A673 (cell line): ENCODE results near the gene NBAS. TPM values are rescaled to one million over a fixed set of nuclear protein-coding genes. Genes with fewer than 3 reads are reported as not detected.
"Not testable (repeated sequence)": the region's sequence is repeated elsewhere in the genome, so short reads cannot be mapped to it uniquely, and the experiment has no call there.

Source experiments
- BruUV-seq: library from RNA; stranded (reverse); fragments of 400-500 nt; replicated peaks from 2 replicates; lab custom pipeline; 2021; lab: Mats Ljungman, UMichigan
- CTCF ChIA-PET: fragments of 300-600 bp; sonication (Branson Sonifier 250); formaldehyde crosslinking; loops from one replicate; lab custom pipeline; 2022; ENCODE audit warnings: antibody characterized with exemption; lab: Charles Lee
- POLR2A ChIA-PET: fragments of 300-600 bp; sonication (Branson Sonifier 250); formaldehyde crosslinking; loops from one replicate; lab custom pipeline; 2022; ENCODE audit warnings: antibody characterized with exemption; ENCODE audit not compliant: low non-redundant PET; lab: Charles Lee
- DNase-seq: peaks from one replicate; pipeline ENCODE4 v3.0.0-alpha.2; 2015; ENCODE audit warnings: low spot score
- H3K27ac ChIP-seq: fragments of 200-600 bp; sonication (generic); 2 replicates; pipeline ENCODE4 v1.5.1; 2016; ENCODE audit warnings: mixed run types, low read depth, mild to moderate bottlenecking, mixed read lengths, antibody characterized with exemption, low read length; ENCODE audit not compliant: poor library complexity, severe bottlenecking
- H3K27me3 ChIP-seq: fragments of 200-600 bp; sonication (generic); replicated peaks from 2 replicates; pipeline ENCODE4 v1.6.1; 2017; ENCODE audit warnings: mixed run types, low read depth, mild to moderate bottlenecking, mixed read lengths, antibody characterized with exemption, low read length; ENCODE audit not compliant: insufficient read depth, poor library complexity
- H3K36me3 ChIP-seq: fragments of 200-600 bp; sonication (generic); 2 replicates; pipeline ENCODE4 v1.6.1; 2016; ENCODE audit warnings: mixed run types, mild to moderate bottlenecking, mixed read lengths, antibody characterized with exemption, low read length; ENCODE audit not compliant: insufficient read depth, poor library complexity, severe bottlenecking
- H3K4me1 ChIP-seq: fragments of 200-600 bp; sonication (generic); 2 replicates; pipeline ENCODE4 v1.6.1; 2017; ENCODE audit warnings: mixed run types, mild to moderate bottlenecking, mixed read lengths, antibody characterized with exemption, low read length; ENCODE audit not compliant: insufficient read depth, poor library complexity, severe bottlenecking
- H3K4me3 ChIP-seq: fragments of 200-600 bp; sonication (generic); 2 replicates; pipeline ENCODE4 v1.5.1; 2016; ENCODE audit warnings: low read depth, mixed run types, mild to moderate bottlenecking, mixed read lengths, low read length; ENCODE audit not compliant: poor library complexity, severe bottlenecking
- H3K9me3 ChIP-seq: fragments of 200-600 bp; sonication (generic); 2 replicates; pipeline ENCODE4 v1.6.1; 2016; ENCODE audit warnings: mixed run types, low read depth, mild to moderate bottlenecking, mixed read lengths, antibody characterized with exemption, low read length; ENCODE audit not compliant: poor library complexity, severe bottlenecking
- EZH2 ChIP-seq: fragments of 200-600 bp; sonication (generic); IDR thresholded peaks from 2 replicates; pipeline ENCODE4 v1.6.1; 2017; ENCODE audit warnings: borderline replicate concordance, low read depth, mild to moderate bottlenecking, mixed read lengths, antibody characterized with exemption, low read length; ENCODE audit not compliant: poor library complexity, severe bottlenecking
- intact Hi-C: fragments of 100-400 bp; cut with micrococcal nuclease; formaldehyde crosslinking; loops from one replicate; pipeline ENCODE4 v1.10.0; 2022; ENCODE audit not compliant: unreplicated experiment
- total RNA-seq: library from RNA; stranded (reverse); gene quantifications from 2 replicates; pipeline ENCODE4 v1.2.3, GENCODE V29; 2021
- TF ChIP-seq, protein P1 (sequence below): fragments of 300-800, 200-600 bp; sonication (generic); conservative IDR thresholded peaks from 2 replicates; pipeline ENCODE4 v1.5.1; 2017; ENCODE audit warnings: low read depth, mild to moderate bottlenecking, antibody characterized with exemption, low read length, moderate library complexity, mixed read lengths

NBAS gene
- total RNA-seq, 1 experiment from 2014 or later, result 38.7 TPM

DNA sequence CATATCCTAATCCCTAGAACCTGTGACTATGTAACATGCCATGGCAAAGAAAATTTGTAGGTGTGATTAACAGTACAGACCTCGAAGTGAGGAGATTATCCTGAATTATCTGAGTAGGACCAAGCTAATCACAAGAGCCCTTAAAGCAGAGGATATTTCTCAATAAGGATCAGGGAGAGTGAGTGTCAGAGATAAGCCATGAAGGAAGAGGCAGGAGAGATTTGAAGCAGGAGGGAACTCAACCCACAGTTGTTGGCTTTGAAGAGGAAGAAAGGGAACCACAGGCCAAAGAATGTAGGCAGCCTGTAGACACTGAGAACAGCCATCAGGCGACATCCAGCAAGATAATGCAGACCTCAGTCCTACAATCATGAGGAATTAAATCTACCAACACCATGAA is 229.3 kb downstream of the NBAS start:
- TF ChIP-seq, protein P1, sequence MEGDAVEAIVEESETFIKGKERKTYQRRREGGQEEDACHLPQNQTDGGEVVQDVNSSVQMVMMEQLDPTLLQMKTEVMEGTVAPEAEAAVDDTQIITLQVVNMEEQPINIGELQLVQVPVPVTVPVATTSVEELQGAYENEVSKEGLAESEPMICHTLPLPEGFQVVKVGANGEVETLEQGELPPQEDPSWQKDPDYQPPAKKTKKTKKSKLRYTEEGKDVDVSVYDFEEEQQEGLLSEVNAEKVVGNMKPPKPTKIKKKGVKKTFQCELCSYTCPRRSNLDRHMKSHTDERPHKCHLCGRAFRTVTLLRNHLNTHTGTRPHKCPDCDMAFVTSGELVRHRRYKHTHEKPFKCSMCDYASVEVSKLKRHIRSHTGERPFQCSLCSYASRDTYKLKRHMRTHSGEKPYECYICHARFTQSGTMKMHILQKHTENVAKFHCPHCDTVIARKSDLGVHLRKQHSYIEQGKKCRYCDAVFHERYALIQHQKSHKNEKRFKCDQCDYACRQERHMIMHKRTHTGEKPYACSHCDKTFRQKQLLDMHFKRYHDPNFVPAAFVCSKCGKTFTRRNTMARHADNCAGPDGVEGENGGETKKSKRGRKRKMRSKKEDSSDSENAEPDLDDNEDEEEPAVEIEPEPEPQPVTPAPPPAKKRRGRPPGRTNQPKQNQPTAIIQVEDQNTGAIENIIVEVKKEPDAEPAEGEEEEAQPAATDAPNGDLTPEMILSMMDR, result no peak
- no peak for TF ChIP-seq EZH2
- Histone ChIP-seq H3K9me3 (no peaks in the 10 kb centered on the region), H3K36me3 (peaks cover 11% of the 10 kb centered on the region), H3K4me1 (no peaks in the 10 kb centered on the region), H3K27ac (no peak overlapping the region), H3K4me3 (no peak overlapping the region), H3K27me3 (no peaks in the 10 kb centered on the region)
- BruUV-seq, result no TSS peak
- no peak for DNase-seq
- intact Hi-C loops, result no loop called here
- ChIA-PET POLR2A (no interaction called here), CTCF (no interaction called here)

DNA sequence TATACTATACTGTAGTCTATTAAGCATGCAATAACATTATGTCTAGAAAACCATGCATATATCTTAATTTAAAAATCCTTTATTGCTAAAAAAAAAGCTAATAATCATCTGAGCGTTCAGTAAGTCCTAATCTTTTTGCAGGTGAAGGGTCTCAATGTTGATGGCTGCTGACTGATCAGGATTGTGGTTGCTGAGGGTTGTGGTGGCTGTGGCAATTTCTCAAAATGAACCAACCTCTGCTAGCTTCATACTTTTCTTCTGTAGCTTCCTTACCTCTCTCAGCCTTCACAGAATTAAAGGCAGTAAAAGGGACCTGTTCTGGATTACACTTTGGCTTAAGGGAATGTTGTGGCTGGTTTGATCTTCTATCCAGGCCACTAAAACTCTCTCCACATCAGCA is 235.8 kb downstream of the NBAS start:
- TF ChIP-seq, protein P1, result no peak
- no peak for TF ChIP-seq EZH2
- intact Hi-C loops, result no loop called here
- no peaks in the 10 kb centered on the region for H3K27me3 ChIP-seq
- peaks cover 11% of the 10 kb centered on the region for H3K36me3 ChIP-seq
- H3K4me3 ChIP-seq, result no peak overlapping the region
- DNase-seq, result no peak
- no TSS peak for BruUV-seq
- no peaks in the 10 kb centered on the region for H3K9me3 ChIP-seq
- H3K4me1 ChIP-seq, result no peaks in the 10 kb centered on the region
- ChIA-PET POLR2A (no interaction called here), CTCF (no interaction called here)
- H3K27ac ChIP-seq, result no peak overlapping the region

DNA sequence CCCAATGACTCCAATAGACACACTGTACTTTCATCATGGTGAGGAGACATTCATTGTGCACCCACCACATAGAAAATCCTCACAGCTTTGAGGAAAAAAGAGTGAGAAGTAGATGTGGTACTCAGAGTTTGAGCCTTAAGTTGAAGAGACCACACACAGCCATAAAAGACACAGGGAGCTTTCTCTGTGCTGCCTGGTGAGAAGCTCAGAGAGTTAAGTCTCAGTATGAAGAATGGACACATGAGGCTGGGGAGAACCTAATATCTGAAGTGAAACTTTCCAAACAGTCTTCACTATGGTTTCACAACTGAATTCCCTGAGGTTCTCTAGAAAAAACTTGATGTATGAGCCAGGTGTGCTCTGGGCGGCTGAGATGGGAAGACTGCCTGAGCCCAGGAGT is 237.9 kb downstream of the NBAS start:
- H3K36me3 ChIP-seq, result peaks cover 5% of the 10 kb centered on the region
- H3K4me3 ChIP-seq, result no peak overlapping the region
- POLR2A ChIA-PET, result no interaction called here
- CTCF ChIA-PET, result no interaction called here
- H3K9me3 ChIP-seq, result no peaks in the 10 kb centered on the region
- intact Hi-C loops, result no loop called here
- TF ChIP-seq, protein P1, result no peak
- TF ChIP-seq EZH2, result no peak
- H3K4me1 ChIP-seq, result no peaks in the 10 kb centered on the region
- H3K27ac ChIP-seq, result no peak overlapping the region
- DNase-seq, result no peak
- no peaks in the 10 kb centered on the region for H3K27me3 ChIP-seq
- BruUV-seq, result no TSS peak

DNA sequence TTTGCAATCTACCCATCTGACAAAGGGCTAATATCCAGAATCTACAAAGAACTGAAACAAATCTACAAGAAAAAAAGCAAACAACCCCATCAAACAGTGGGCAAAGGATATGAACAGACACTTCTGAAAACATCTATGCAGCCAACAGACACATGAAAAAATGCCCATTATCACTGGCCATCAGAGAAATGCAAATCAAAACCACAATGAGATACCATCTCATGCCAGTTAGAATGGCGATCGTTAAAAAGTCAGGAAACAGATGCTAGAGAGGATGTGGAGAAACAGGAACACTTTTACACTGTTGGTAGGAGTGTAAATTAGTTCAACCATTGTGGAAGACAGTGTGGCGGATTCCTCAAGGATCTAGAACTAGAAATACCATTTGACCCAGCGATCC is 239.7 kb downstream of the NBAS start:
- POLR2A ChIA-PET, H3K27ac ChIP-seq, CTCF ChIA-PET, H3K27me3 ChIP-seq, BruUV-seq, H3K9me3 ChIP-seq, H3K4me3 ChIP-seq, H3K36me3 ChIP-seq, intact Hi-C loops, DNase-seq, H3K4me1 ChIP-seq: not testable (repeated sequence)
